Stimulated activated CD4-positive, alpha-beta T cell treated with anti-CD3 and anti-CD28 coated beads, Interleukin-1b, Interleukin-23, amount 100 ng/mL, for 1 hour (primary cell): ENCODE data around the gene SMIM23.
"Not testable (repeated sequence)": the region's sequence is repeated elsewhere in the genome, so short reads cannot be mapped to it uniquely, and the experiment has no call there.

ENCODE experiments used
- DNase-seq, 2 donors: peaks; one replicate each; pipeline ENCODE4 v3.0.0-alpha.2; 2020; ENCODE audit warnings: low read depth in 2 of 2

The SMIM23 gene

GRCh38 chr5:171773106-171773505 lies 12.5 kb upstream of the SMIM23 start:
- no peak for DNase-seq

GRCh38 chr5:171774418-171774817 lies 11.2 kb upstream of the SMIM23 start:
- no peak for DNase-seq

GRCh38 chr5:171776213-171776612 lies 9.4 kb upstream of the SMIM23 start:
- DNase-seq, result no peak

GRCh38 chr5:171776770-171777759 lies 8.6 kb upstream of the SMIM23 start:
- no peak for DNase-seq

- not testable (repeated sequence) for DNase-seq
These were observed 3.9 kb upstream of the SMIM23 start for GRCh38 chr5:171781744-171782143.

GRCh38 chr5:171782332-171782966 lies 3.2 kb upstream of the SMIM23 start:
- DNase-seq, result no peak

GRCh38 chr5:171783051-171783450 lies 2.6 kb upstream of the SMIM23 start:
- DNase-seq, result no peak

GRCh38 chr5:171789353-171789752 lies 3.7 kb downstream of the SMIM23 start:
- no peak for DNase-seq

- DNase-seq, result no peak
These were observed 4.8 kb downstream of the SMIM23 start for GRCh38 chr5:171790408-171790807.

- DNase-seq, result no peak
These were observed 8.9 kb downstream of the SMIM23 start for GRCh38 chr5:171794470-171794960.

GRCh38 chr5:171795381-171795780 lies 9.8 kb downstream of the SMIM23 start:
- no peak for DNase-seq

- no peak for DNase-seq
These were observed 10.8 kb downstream of the SMIM23 start for GRCh38 chr5:171796436-171796835.

GRCh38 chr5:171797543-171797942 lies 11.9 kb downstream of the SMIM23 start:
- DNase-seq, result no peak

GRCh38 chr5:171798418-171798817 lies 12.8 kb downstream of the SMIM23 start:
- no peak for DNase-seq

- DNase-seq, result no peak
These were observed 16.2 kb downstream of the SMIM23 start for GRCh38 chr5:171801839-171802238.

GRCh38 chr5:171805746-171806145 lies 20.1 kb downstream of the SMIM23 start:
- no peak for DNase-seq

GRCh38 chr5:171806976-171807747 lies 21.5 kb downstream of the SMIM23 start:
- DNase-seq, result no peak

GRCh38 chr5:171808453-171808852 lies 22.8 kb downstream of the SMIM23 start:
- no peak for DNase-seq

GRCh38 chr5:171808951-171809350 lies 23.3 kb downstream of the SMIM23 start:
- DNase-seq, result no peak

- DNase-seq, result no peak
These were observed 24.6 kb downstream of the SMIM23 start for GRCh38 chr5:171810227-171810626.

- DNase-seq, result no peak
These were observed 27.7 kb downstream of the SMIM23 start for GRCh38 chr5:171813270-171813669.
